Measurements from ENCODE around the gene ELMO1.

ELMO1 gene

DNA sequence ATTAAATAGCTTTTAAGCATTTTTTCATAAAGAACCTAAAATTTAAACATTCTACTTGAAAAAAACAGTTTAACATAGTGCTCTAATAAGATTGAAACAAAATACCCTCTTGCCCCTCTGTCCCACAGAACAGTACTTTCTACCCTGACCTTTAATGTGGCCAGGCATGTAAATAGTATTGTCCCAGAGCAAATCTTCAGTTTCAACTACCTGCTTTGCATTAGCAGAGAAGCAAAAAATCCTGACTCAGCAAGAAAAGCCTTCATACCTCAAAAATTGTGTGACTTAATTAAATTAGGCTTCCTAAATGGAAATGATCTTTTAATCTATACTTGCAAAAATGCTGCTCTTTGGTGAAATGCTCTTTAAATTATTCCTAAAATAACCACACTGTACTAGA is 487.0 kb downstream of the ELMO1 start:
- DNase-seq = no peak

DNA sequence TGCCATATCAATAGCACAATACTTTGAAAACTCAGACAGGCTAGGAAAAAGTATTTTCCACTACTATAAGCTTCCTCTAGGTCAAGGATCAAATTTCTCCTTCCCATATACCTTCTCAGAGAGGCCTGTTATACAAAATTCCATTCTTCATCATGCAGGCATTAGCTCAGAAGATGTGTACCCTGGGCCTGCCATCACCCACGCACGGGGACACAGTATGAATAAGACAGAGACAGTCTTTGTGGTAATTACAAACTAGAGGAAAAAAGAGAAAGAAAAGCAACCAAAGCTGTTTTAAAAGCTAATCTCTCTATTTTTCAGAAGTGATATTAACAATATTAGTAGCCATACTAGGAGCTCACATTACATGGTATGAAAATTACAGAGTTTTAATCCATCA is 487.6 kb downstream of the ELMO1 start:
- no peak for DNase-seq

GRCh38 chr7:36960105-36960504 is 488.6 kb downstream of the ELMO1 start:
- DNase-seq = no peak

DNA sequence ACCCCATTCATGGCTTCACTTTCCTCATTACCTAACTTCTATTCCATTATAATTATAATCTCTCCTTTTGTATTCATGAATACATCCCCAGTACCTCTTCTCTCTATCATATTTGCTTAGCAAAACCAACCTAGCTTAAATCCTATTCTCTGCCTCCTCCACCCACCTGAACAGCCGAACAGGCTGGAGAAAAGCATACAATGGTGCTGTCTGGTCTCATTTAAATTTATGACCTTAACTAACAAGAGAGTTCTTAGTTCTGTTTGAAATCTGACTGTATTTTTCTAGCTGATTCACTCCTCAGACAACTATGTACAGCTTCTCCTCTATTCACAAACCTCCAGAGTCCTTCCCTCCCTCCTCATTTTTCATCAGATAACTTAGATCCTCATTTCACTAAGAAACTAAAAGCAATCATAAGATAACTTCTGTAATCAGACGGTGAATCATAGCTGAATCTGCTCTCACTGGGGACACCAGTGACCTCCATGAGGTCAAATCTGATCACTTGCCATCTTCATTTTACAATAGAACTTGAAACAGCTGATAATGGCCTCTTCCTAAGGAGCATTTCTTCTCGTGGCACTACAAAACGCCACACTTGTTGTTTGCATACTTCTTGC is 490.4 kb downstream of the ELMO1 start:
- DNase-seq = no peak

DNA sequence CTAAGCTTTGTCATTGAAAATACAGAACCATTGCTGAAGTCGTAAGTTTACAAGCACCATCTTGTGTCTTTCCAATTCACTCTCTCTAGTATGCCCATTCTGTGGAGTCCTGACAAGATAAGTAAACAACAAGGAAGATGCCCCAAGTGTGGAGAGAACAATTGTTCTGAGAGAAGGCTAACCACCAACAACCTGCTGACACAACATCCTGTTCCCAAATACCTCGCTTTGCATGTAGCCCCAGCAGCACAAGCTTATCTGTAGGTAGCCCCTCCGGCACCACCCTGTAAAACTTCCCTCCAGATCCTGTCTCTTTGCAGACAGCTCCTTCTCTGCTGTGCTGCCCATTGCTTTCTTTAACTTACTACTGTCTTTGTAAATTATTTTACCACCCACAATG is 491.0 kb downstream of the ELMO1 start:
- DNase-seq = no peak

GRCh38 chr7:36956814-36957213 is 491.9 kb downstream of the ELMO1 start:
- DNase-seq = no peak

DNA sequence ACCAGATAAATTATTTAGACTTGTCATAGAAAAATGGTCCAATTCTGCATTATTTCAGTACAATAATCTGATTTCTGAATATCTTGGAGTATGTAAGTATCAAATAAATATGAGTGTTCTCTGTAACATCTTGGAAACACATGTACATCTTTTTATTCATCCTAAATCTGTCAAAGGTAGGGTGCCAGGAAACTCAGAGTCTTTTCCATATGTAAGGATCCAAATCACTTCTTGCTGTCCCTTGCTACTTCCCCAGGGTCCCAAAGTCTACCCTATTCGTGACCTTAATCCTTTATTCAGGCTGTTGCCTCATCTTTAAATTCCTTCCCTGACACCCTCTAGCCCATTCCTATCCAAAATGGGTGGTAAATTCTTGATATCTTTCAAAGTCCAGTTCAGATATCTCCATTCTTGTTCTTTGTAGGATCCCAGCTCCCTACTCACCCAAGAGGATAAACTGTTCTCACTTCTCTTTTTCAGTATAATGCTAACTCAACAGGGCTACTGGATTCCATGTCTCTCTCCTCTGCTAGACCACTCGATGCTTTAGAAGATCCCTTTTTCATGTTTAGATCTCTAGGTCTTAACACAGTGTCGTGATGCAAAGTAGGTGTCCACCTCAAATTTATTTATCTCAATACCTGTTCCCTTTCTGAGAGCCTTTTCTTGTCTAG is 493.1 kb downstream of the ELMO1 start:
- no peak for DNase-seq

- no peak for DNase-seq
Measured at GRCh38 chr7:36951257-36951697, 497.4 kb downstream of the ELMO1 start.

GRCh38 chr7:36949711-36950600 is 498.7 kb downstream of the ELMO1 start:
- DNase-seq = no peak

- DNase-seq = no peak
Measured at GRCh38 chr7:36946401-36946739, 502.3 kb downstream of the ELMO1 start.

DNA sequence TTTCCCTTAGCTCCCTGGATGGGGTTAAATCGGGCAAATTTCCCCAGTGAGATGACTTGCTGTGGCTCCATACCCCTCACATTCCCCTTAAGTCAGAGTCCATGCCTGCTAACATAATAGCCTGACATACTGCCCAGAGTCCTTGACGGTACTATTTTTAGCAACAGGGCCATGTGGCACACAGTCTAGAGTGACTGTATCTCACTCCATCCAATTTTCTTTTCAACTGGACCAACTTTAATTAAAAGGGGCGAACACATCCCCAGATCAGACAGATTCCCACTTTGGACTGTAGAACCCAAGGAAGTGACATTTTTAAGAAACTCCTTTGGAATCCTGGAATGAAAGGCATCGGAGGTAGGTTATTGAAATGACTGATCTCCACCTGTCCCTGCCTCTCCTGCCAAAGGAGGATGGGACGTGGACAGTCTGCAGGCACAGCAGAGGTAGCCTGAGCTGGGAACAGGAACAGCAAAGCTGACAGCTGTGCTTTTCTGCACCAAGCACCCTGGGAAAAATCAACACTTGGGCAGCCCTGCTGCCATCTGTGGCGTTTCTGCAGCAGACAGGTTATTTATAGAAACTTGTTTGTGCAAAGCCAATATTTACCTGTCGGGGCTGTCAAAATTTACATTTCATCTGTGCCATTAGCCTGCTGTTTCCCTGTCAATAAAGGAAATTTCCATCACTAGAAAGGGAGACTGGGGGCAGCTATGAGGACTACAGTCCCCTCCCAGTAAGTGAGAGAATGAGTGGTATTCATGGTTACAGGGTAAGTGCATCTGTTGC is 502.9 kb downstream of the ELMO1 start:
- peak; percentile 77 for DNase-seq

DNA sequence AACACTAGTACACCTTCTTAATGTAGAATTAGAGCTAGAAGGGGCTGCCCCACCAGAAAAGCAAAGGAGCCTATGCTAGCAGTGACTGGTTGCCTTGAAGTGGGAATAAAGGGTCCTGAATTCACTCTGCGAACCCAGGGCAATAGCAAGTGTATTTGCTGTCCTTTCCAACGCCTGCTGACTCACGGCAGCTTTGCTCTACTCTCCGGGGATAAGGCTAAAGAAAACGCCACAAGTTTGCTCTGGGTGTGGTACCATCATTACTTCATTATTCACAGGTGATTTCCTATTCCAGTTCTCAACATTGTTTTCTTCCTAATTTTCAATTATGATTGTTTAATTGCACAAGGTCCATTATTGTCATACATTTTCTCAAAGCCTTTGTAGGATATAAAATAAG is 503.8 kb downstream of the ELMO1 start:
- DNase-seq = no peak

DNA sequence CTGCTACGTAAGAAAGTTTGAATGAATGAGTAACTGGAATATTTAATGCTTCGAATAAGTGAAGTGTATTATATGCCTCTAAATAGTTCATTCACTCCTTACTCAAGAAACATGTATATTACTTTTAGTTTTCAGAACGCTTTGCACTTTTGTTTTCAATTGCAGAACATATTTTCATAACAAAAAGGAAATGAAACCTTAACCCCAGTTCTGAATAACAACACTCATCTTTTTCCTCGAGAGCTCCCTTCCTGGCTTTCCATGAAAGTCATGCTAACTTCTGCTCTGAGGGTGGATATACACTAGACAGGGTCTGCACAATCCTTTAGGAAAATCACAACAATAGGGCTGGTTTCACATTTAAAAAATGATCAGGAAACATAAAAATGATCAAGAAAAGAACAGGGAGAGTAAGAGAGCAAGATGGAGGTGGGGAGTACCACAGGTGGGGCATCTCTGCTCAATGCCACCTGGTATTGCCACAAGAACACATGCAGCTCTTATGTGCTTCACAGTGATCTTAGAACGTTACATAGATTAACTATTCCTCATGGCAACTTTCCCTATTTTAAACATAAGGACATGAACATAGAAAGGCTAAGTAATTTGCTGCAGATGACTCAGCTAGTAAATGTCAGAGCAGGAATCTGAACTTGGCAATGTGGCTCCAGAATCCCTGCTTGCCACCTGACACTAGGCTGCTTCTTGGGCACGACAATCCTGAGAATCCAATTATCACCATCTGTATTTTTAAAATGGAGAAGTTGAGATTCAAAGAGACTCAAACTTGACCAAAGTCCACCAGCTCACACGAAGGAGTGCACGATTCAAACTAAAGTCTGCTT is 504.9 kb downstream of the ELMO1 start:
- DNase-seq = peak; percentile 37

DNA sequence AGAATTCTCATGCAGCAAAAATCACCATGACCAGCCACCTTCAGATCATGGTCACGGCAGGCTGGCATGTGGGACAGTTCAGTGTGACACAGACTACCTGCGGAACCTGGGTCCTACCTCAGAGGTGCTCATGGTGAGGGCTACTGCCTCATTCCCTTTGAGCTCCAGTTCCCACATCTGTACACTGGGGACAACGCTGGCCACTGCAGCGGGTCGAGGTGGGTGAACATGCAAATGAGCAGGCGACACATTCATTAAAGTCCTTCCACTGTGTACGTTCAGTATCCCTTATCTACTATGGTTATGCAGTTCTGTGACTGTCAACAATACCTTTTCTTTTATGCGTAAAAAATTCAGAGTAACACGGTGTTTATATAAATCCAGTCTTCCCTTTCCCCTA is 505.7 kb downstream of the ELMO1 start:
- DNase-seq = no peak

GRCh38 chr7:36942541-36942940 is 506.1 kb downstream of the ELMO1 start:
- DNase-seq = no peak

DNA sequence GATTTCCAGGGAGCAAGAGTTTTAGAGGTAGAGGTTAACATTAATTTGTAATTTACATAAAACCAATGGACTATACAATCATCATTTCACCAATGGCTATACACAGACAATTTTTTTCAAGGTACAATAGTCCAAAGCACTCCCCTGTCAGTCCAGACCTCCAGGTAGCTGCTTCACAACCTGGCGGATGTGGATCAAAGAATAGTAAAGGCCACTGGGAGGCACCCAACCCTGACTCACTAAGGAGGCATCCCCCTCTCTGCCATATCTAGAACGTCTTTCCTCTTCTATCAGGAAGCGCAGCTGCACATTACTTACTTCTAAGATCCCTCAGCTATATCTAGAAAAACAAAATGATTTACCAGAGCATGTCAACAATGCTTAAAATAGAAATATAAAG is 506.6 kb downstream of the ELMO1 start:
- no peak for DNase-seq

DNA sequence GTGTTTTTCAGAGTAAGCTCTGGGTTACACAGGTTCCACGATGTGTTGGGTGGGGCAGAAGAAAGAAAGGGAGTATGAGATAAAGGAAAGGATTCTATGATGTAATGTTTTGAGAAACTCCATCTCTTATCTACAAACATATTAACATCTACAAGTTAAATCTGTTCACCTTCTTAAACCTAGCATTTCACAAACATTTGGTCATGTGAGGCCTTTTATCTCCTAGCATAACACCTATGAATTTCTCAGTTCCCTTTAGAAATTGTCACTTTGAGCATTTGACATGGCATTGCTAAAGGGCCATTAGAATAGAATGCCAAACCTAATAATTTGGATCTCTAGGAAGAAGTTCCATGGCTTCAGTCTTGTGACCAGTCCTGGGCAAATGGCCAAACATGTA is 507.3 kb downstream of the ELMO1 start:
- no peak for DNase-seq

GRCh38 chr7:36939816-36940215 is 508.8 kb downstream of the ELMO1 start:
- DNase-seq = no peak

GRCh38 chr7:36937754-36938563 is 510.7 kb downstream of the ELMO1 start:
- DNase-seq = no peak

GRCh38 chr7:36931892-36932291 is 516.8 kb downstream of the ELMO1 start:
- no peak for DNase-seq

GRCh38 chr7:36929791-36930190 is 518.9 kb downstream of the ELMO1 start:
- DNase-seq = no peak
